Amniotic epithelial cell (primary cell): ENCODE measurements around the gene TMEM89.
A peak's percentile ranks its signal among the peaks of the same experiment; 100 is the strongest.

Experiments
- DNase-seq: peaks from one replicate; pipeline ENCODE4 v3.0.0-alpha.2; 2010; ENCODE audit warnings: low read depth

TMEM89 gene

GRCh38 chr3:48641396-48641795, 19.8 kb upstream of the TMEM89 start:
- DNase-seq, result no peak

DNA sequence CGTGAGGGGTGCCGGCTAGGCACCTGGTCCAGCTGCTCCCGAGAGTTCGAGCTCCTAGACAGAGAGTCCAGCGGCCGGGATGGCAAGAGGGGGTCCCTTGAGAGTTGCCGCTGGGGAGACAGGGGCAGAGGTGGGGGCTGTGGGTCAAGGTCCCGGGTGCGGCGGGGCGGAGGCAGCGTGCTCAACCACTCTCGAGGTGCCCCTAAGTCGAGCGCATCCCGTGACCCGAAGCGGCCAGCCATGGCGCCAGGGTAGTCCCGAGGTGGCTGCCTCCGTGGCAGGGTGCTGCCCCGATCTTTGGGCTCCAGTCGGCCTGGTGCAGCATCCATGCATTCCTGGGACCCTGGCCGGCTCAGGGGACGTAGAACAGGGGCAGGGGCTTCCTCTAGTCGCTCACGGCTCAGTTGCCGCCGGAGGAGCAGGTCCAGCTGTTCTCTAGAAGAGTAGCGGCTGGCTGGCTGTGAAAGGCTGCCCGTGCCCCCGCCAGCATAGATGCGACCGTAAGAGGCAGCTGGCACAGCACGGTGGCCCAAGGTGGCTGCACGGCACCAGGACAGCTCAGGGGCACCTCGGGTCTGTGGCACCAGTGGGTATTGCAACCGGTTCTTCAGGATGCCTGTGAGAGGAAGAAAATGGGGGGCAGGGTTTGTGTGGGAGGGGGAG, 18.5 kb upstream of the TMEM89 start:
- no peak for DNase-seq

GRCh38 chr3:48637305-48637704, 15.7 kb upstream of the TMEM89 start:
- no peak for DNase-seq

DNA sequence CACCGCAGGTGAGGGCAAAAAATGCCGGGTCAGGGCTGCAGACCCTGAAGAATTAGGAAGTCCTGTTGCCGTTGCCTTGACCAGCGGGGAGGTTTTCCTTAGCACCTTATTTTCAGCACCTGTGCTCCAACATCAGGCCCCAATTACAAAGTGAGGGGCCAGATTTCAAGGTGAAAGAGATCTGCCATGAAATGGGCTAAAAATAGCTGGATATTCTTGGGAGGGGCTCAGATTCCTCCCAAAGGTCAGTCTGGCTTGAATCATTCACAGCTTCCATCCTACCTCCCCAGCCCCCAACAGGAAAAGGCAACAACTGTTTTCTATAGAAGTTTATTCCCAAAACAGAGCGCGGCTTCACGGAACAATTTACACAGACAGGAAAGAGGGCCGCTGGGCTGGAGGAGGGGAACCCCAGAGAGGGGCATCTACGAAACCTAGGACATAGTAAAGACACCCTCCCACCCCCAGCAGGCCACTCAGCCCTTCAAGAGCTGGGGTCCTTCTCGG, 14.6 kb upstream of the TMEM89 start:
- no peak for DNase-seq

GRCh38 chr3:48635222-48636021, 13.9 kb upstream of the TMEM89 start, which contains the start of gene SLC26A6:
Gene SLC26A6 (minus strand): TSS chr3:48635461. CDS start chr3:48635393, 68 bp downstream.
- DNase-seq, result peak; percentile 93

GRCh38 chr3:48634661-48635221, 13.2 kb upstream of the TMEM89 start:
- peak; percentile 60 for DNase-seq

DNA sequence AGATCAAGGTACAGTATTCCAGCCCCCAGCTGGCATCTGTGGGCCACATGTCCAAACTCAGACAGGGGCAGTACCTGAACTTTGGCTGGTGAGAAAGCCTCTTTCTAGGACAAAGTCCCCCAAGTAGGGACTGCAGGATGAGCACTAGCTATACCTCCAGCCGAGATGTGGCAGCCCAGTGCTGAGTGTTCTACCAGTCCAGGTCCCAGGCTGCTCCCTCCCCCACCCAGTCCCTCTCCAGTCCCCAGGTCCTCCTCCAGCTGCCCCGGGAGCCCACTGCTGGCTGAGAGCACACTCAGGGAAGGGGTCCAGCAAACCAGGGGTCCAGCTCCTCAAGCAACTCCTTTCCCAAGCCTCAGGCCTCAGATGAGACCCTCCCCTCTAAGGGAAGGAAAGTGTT, 12.2 kb upstream of the TMEM89 start:
- DNase-seq, result no peak

DNA sequence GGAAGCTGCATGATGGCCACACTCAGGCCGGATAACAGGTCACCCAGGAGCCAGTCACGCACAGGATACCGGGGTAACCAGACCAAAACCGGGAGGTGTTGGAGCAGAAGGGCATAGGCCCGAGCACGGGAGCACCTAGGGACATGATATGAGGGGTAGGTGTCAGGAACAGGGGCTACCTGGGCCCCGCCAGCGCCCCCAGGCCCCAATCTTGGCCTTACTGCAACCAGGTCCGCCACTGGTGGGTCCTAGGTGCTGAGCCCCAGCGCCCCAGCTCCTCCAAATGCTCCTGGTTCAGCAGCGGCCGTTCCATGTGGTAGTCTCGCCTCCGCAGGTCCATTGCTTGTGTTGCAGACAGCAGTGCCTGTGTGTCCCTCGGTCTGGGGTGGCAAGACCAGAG, 11.7 kb upstream of the TMEM89 start:
- DNase-seq, result no peak

DNA sequence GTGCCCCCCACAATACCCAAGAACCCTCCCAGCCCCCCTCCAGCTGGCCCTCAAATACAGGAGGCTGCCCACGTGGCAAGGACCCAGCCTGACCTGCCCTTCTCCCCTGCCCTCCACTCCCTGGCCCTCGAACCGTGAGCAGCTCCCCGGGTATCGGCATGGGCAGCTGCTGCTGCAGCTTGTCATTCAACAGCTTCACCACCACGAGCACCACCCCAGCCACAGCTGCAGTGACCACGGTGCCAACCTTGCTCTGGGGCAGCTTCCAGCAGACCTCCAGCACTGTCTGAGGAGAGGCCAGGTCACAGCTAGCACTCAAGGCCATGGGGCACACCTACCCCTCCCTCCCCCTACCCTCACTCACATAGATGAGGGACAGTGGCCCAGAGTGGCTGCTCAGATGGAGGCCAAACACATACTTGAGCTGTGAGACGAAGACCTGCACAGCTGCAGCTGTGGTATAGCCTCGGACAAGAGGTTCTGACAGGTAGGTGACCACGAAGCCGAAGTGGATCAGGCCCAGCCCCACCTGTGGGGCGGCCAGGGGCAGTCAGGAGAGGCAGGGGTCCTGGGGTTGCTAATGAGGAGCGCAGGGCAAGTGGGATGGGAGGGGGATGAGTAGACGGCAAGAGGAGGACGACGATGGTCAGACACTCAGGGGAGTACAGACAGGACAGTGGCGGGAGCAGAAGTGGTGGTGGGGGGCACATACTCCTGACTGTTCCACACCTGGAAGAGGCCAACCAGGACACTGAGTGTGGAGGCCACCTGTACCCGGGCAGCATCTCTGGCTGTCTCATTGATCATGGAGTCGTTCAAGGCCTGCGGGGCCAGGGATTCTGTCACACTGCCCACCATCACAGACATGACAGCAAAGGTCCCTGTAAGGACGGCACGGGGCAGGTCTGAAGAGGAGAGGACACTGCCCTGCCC, 10.2 kb upstream of the TMEM89 start:
- DNase-seq, result no peak

DNA sequence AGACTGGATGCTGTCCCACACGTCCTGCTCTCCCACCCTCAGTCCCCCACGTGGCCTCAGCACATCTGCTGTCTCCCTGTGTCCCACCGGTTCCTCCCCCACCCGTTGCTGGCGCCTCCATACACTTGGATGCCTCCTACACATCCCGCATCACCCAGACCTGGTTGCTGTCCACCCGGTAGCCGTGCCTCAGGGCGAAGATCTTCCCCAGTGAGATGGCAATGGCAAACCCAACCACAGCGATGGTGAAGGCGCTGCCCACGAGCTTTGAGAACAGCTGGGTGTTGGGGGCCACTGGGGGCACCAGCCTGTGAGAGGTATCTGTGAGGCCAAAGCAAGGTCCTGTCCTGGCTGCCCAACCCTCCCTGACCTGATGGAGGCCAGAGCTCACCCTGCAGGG, 9.3 kb upstream of the TMEM89 start:
- no peak for DNase-seq

DNA sequence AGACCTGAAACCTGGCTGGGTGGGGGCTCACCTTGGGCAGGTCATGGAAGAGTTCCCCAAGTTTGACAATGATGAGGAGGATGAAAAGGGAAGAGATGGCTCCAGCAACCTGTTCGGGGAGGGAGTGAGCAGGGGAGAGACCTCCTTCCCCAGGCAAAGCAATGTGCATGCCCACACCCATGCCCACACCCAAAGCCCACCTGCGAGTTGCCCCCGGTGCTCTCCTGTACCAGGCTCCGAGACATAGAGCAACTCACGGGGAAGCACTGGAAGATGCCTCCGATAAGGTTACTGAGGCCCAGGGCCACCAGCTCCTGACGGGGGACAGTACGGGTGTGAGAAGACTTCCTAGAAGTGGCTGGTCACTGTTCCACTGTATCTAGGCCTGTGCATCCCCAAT, 8.8 kb upstream of the TMEM89 start:
- no peak for DNase-seq

DNA sequence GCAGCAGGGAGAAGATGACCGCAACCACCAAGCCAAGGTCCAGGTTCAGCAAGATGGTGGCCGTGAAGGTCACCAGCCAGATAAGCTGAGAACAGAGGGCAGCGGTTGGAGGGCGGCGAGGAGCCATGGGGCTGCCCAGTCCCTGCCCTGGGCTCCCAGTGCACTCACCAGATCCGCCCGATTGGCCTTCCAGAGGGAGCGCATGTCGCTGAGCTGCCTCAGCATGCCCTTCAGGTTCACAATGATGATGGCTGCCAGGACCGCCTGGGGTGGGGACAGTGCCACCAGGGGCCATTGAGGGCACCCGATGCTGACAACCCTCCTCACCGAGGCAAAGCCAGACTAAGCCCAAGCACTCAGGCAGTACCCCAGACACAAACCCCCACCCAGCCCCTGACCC, 8.3 kb upstream of the TMEM89 start:
- DNase-seq, result no peak

DNA sequence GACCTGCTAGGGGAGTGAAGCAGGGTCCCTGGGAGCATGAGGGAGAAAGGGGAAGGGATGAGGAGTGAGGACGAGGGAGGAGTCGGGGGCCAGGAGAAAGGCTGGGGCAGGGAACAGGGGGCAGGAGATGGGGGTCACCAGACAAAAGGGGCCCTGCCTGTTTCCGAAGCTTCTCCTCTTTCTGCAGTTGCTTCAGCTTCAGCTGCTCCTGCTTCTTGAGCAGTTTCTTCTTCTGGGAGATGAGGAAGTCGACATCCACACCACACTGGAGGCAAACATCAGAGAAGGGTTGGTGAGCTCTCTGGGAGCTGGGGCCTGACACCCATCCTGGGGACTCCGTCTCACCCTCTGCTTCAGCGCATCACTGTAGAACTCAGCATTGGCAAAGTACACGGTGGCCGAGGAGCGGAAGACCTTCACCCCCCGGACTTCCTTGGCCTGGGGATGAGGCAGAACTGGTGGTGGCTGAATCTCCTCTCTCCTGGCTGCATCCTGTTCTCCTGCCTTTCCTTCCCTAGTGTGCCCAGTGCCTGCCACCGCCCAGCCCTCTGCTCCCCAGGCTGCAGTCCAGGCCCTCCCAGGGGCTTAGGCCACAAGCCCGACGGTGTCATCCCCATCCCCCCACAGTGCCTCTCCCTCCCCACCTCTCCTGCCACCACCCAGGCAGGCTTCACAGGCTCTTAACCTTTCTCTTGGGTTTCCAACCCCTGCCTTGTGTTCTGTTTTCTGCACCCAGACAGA, 6.9 kb upstream of the TMEM89 start:
- no peak for DNase-seq

DNA sequence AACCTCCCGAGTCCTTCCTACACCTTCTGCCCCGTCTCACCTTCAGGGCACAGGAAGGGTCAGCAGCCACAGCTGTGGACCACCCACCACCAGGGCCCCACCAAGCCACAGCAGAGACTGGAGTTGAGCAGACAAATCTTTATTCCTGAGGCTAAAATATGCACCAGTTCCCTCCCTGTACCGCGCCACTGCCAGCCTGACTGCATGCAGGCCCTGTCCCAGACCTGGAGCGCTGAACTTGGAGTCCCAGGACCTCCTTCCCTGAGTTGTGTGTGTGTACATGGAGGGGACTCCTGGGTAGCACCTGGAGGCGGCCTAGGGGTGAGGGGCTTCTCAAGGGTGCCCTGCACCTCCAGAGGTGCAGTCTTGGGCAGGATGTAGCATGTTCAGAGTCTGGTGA, 4.0 kb upstream of the TMEM89 start:
- no peak for DNase-seq

GRCh38 chr3:48624767-48625166, 3.2 kb upstream of the TMEM89 start:
- DNase-seq, result no peak

DNA sequence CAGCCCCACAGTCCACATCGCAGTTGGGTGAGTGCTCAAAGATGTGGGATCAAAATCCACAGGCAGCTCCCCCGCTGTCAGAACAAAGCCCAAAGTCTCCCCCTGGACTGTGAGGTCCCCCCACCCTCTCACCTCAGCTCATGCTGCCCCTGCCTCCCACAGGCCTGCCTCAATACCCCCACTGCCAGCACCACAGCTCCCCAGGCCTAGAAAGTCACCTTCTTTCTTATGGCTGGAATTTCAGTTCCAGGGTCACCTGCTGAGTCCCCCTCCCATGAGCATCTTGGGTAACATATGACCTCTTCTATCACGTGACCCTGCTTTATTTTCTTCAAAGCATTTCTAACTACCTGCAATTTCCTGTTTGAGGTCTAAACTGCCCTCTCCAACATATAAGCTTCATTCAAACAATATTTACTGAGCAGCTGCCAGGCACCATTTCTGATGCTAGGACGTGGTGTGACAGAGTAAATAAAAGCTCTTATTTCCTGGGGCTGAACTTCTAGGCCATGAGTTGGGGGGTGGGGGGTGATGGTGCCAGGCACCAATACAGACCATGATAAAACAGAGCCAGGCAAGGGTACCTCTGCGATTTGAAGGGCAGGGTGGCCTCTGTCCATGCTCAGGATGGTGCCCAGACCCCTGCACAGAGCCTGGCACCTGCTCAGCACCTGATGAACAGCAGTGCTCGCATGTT, 2.4 kb upstream of the TMEM89 start:
- DNase-seq, result no peak

GRCh38 chr3:48619541-48620524, 1.7 kb downstream of the TMEM89 start:
- no peak for DNase-seq

DNA sequence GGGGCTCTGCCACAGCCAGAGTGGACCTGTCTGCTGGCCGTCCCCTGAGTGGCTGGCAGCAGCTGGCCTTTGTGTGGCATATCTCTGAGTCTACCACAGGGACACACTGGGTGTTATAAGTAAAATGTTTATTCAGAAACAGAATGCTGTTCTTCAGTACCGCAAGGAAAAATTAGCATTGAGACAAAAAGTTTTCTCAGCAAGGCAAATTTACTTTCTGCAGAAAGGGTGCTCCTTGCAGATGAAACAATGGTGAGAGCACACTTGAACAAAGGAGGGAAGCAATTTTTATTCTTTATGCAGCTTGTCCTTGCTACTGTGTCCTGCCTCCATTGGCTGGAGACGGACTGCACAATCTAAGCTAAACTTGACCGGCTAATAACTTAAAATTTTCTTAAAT, 4.0 kb downstream of the TMEM89 start:
- no peak for DNase-seq

GRCh38 chr3:48614044-48614443, 7.5 kb downstream of the TMEM89 start:
- peak; percentile 81 for DNase-seq
